Measurements from ENCODE around the gene KIAA1143. TPM values are rescaled to one million over a fixed set of nuclear protein-coding genes. Genes with fewer than 3 reads are reported as not detected.

The KIAA1143 gene
- total RNA-seq, 1 donor from 2014 or later = 11.3 TPM

DNA sequence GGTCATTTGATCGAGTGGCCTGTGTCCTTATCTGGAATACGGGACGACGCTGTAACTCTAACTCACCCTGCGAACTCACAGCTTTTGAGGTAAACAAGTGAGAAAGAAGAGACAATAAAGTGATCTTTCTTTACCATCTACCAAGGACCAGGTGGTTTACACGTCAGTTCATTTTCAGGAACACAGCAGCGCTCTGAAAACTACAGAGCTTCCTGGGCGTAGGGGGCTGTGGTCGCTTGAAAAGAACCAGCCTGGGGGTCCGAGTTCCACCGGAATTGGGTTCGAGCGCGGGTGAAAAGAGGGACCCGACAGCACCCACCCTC, 357 bp downstream of the KIAA1143 start:
- FAIRE-seq (no peak), DNase-seq (ENCODE audit: low read depth) (no peak)
- TF ChIP-seq, protein P1, sequence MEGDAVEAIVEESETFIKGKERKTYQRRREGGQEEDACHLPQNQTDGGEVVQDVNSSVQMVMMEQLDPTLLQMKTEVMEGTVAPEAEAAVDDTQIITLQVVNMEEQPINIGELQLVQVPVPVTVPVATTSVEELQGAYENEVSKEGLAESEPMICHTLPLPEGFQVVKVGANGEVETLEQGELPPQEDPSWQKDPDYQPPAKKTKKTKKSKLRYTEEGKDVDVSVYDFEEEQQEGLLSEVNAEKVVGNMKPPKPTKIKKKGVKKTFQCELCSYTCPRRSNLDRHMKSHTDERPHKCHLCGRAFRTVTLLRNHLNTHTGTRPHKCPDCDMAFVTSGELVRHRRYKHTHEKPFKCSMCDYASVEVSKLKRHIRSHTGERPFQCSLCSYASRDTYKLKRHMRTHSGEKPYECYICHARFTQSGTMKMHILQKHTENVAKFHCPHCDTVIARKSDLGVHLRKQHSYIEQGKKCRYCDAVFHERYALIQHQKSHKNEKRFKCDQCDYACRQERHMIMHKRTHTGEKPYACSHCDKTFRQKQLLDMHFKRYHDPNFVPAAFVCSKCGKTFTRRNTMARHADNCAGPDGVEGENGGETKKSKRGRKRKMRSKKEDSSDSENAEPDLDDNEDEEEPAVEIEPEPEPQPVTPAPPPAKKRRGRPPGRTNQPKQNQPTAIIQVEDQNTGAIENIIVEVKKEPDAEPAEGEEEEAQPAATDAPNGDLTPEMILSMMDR (IDR thresholded peaks at IDR 0.05; ENCODE audit: insufficient read depth, low read length, severe bottlenecking) = no peak
- no peaks in the 10 kb centered on the region for H3K27me3 ChIP-seq (ENCODE audit: control insufficient read depth, insufficient read depth, low read length)
- H3K4me3 ChIP-seq (ENCODE audit: low read depth, low read length) = peak overlapping the region; percentile 71
- peaks cover 2% of the 10 kb centered on the region for H3K36me3 ChIP-seq (ENCODE audit: control insufficient read depth, insufficient read depth, low read length)

DNA sequence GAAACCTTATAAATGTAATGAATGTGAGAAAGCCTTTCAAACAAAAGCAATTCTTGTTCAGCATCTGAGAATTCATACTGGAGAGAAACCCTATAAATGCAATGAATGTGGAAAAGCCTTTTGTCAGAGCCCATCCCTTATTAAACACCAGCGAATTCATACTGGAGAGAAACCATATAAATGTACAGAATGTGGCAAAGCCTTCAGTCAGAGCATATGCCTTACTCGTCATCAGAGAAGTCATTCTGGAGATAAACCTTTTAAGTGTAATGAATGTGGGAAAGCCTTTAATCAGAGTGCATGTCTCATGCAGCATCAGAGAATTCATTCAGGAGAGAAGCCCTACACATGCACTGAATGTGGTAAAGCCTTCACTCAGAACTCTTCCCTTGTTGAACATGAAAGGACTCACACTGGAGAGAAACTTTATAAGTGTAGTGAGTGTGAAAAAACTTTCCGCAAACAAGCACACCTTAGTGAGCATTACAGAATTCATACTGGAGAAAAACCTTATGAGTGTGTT, 26.7 kb downstream of the KIAA1143 start:
- TF ChIP-seq, protein P1 (IDR thresholded peaks at IDR 0.05; ENCODE audit: insufficient read depth, low read length, severe bottlenecking) = no peak
- Histone ChIP-seq H3K4me3 (ENCODE audit: low read depth, low read length) (no peak overlapping the region), H3K36me3 (ENCODE audit: control insufficient read depth, insufficient read depth, low read length) (peaks cover 2% of the 10 kb centered on the region), H3K27me3 (ENCODE audit: control insufficient read depth, insufficient read depth, low read length) (no peaks in the 10 kb centered on the region)
- FAIRE-seq (no peak), DNase-seq (ENCODE audit: low read depth) (no peak)

DNA sequence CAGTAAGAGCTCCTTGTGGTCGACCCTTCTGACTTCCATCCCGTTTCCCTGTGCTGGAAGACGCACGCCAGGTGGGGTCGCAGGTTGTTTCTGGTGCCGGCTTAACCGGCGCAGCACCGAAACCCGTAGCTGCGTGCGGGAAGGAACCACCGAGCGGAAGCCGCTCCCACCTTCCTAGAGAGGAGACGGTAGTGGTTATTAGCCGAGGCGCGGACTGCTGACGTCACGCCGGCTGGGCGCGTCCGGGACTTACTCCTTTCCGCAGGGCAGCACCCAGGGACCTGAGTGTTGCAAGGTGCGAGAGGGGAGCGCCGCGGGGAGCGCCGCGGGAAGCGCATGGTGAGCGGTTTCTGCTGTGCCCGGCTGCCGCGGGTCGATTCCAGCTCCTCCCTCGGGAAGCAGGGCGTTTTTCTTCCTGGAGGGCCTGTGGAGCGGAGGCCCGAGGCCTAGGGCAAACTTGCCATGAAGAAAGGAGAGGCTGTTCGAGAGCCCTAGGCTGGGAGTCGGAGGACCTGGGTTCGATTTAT, 32.0 kb downstream of the KIAA1143 start, which contains the start of gene ZNF501:
ZNF501 (plus strand) TSS at position 252 of the 527 bp plus-strand sequence. CDS start 4,787 bp downstream, outside the sequence.
- FAIRE-seq = no peak

DNA sequence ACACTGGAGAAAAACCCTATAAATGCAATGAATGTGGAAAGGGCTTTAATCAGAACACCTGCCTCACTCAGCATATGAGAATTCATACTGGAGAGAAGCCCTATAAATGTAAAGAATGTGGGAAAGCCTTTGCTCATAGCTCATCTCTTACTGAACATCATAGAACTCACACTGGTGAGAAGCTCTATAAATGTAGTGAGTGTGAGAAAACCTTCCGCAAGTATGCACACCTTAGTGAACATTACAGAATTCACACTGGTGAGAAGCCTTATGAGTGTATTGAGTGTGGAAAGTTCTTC, 39.4 kb downstream of the KIAA1143 start:
- peaks cover 6% of the 10 kb centered on the region for H3K36me3 ChIP-seq (ENCODE audit: control insufficient read depth, insufficient read depth, low read length)
- FAIRE-seq (no peak), DNase-seq (ENCODE audit: low read depth) (no peak)
- no peak overlapping the region for H3K4me3 ChIP-seq (ENCODE audit: low read depth, low read length)
- H3K27me3 ChIP-seq (ENCODE audit: control insufficient read depth, insufficient read depth, low read length) = no peaks in the 10 kb centered on the region
- TF ChIP-seq, protein P1 (IDR thresholded peaks at IDR 0.05; ENCODE audit: insufficient read depth, low read length, severe bottlenecking) = no peak

More for the DNA sequence above, 32.0 kb downstream of the KIAA1143 start, which contains the start of gene ZNF501:
- peak within 1 kb of the TSS; percentile 69 for H3K4me3 ChIP-seq (ENCODE audit: low read depth, low read length)
- peak; percentile 78 for DNase-seq (ENCODE audit: low read depth)
- TF ChIP-seq, protein P1 (IDR thresholded peaks at IDR 0.05; ENCODE audit: insufficient read depth, low read length, severe bottlenecking) = no peak
- no peaks in the 10 kb centered on the region for H3K27me3 ChIP-seq (ENCODE audit: control insufficient read depth, insufficient read depth, low read length)
- H3K36me3 ChIP-seq (ENCODE audit: control insufficient read depth, insufficient read depth, low read length) = no peaks in the 10 kb centered on the region

DNA sequence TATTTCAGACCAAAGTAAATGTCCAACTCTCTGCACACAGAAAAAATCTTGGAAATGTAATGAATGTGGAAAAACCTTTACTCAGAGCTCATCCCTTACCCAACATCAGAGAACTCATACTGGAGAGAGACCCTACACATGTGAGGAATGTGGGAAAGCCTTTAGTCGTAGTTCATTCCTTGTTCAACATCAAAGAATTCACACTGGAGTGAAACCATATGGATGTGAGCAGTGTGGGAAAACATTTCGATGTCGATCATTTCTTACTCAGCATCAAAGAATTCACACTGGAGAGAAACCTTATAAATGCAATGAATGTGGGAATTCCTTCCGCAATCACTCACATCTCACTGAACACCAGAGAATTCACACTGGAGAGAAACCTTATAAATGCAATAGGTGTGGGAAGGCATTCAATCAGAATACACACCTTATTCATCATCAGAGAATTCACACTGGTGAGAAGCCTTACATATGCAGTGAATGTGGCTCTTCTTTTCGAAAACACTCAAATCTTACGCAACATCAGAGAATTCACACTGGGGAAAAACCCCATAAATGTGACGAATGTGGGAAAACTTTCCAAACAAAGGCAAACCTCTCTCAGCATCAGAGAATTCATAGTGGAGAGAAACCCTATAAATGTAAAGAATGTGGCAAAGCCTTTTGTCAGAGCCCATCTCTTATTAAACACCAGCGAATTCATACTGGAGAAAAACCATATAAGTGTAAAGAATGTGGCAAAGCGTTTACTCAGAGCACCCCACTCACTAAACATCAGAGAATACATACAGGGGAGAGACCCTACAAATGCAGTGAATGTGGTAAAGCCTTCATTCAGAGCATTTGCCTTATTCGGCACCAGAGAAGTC, 40.0 kb downstream of the KIAA1143 start:
- FAIRE-seq (no peak), DNase-seq (ENCODE audit: low read depth) (no peak)
- peaks cover 6% of the 10 kb centered on the region for H3K36me3 ChIP-seq (ENCODE audit: control insufficient read depth, insufficient read depth, low read length)
- H3K27me3 ChIP-seq (ENCODE audit: control insufficient read depth, insufficient read depth, low read length) = no peaks in the 10 kb centered on the region
- TF ChIP-seq, protein P1 (IDR thresholded peaks at IDR 0.05; ENCODE audit: insufficient read depth, low read length, severe bottlenecking) = no peak
- H3K4me3 ChIP-seq (ENCODE audit: low read depth, low read length) = no peak overlapping the region
